ELF-1 (cell line): ENCODE results near the gene GPR119.
"Not testable (repeated sequence)": the region's sequence is repeated elsewhere in the genome, so short reads cannot be mapped to it uniquely, and the experiment has no call there.

Source experiments
- DNase-seq: peaks from one replicate; pipeline ENCODE4 v3.0.0-alpha.2; 2016; ENCODE audit warnings: low read depth, low spot score

GPR119 gene

GRCh38 chrX:130339408-130340222 lies 45.9 kb downstream of the GPR119 start, which contains the start of gene SLC25A14:
SLC25A14 (plus strand) TSS chrX:130339919; CDS start chrX:130340279, 360 bp downstream.
- peak; percentile 96 for DNase-seq

- DNase-seq, result not testable (repeated sequence)
Measured at GRCh38 chrX:130338869-130339268, 46.6 kb downstream of the GPR119 start.

GRCh38 chrX:130336531-130336930 lies 48.9 kb downstream of the GPR119 start:
- no peak for DNase-seq
